Activated CD8-positive, alpha-beta memory T cell treated with anti-CD3 and anti-CD28 coated beads, Interleukin-2, amount 50 U/mL, for 24 hours (primary cell): ENCODE measurements around the gene PTPN7.
"Not testable (repeated sequence)": the region's sequence is repeated elsewhere in the genome, so short reads cannot be mapped to it uniquely, and the experiment has no call there.

Experiments
- DNase-seq: peaks from one replicate; pipeline ENCODE4 v3.0.0-alpha.2; 2020; ENCODE audit errors: extremely low read depth

The PTPN7 gene

GRCh38 chr1:202189918-202190715 lies 29.7 kb upstream of the PTPN7 start:
- no peak for DNase-seq

- DNase-seq: peak; percentile 44
These were observed 28.8 kb upstream of the PTPN7 start for GRCh38 chr1:202189001-202189790.

- no peak for DNase-seq
These were observed 27.4 kb upstream of the PTPN7 start for GRCh38 chr1:202187697-202188407.

- DNase-seq: no peak
These were observed 26.8 kb upstream of the PTPN7 start for GRCh38 chr1:202187041-202187671.

GRCh38 chr1:202186327-202186726 lies 25.9 kb upstream of the PTPN7 start:
- no peak for DNase-seq

- peak; percentile 39 for DNase-seq
These were observed 24.5 kb upstream of the PTPN7 start for GRCh38 chr1:202184750-202185460.

GRCh38 chr1:202182040-202182877 lies 21.9 kb upstream of the PTPN7 start:
- DNase-seq: no peak

- no peak for DNase-seq
These were observed 21.2 kb upstream of the PTPN7 start for GRCh38 chr1:202181586-202181985.

- DNase-seq: not testable (repeated sequence)
These were observed 20.3 kb upstream of the PTPN7 start for GRCh38 chr1:202180751-202181139.

GRCh38 chr1:202179828-202180750 lies 19.7 kb upstream of the PTPN7 start:
- no peak for DNase-seq

GRCh38 chr1:202176949-202177927 lies 16.8 kb upstream of the PTPN7 start:
- no peak for DNase-seq

- no peak for DNase-seq
These were observed 13.6 kb upstream of the PTPN7 start for GRCh38 chr1:202173993-202174392.

GRCh38 chr1:202172015-202172355 lies 11.6 kb upstream of the PTPN7 start:
- DNase-seq: no peak

- DNase-seq: no peak
These were observed 11.1 kb upstream of the PTPN7 start for GRCh38 chr1:202171292-202172014.

- no peak for DNase-seq
These were observed 10.3 kb upstream of the PTPN7 start for GRCh38 chr1:202170726-202171125.

GRCh38 chr1:202168861-202169260 lies 8.5 kb upstream of the PTPN7 start:
- DNase-seq: no peak

- DNase-seq: no peak
These were observed 7.5 kb upstream of the PTPN7 start for GRCh38 chr1:202167708-202168415.
